Pancreas (tissue), 10 donors: ENCODE measurements around the gene DNER. TPM values are rescaled to one million over a fixed set of nuclear protein-coding genes. Genes with fewer than 3 reads are reported as not detected.

Source experiments
- ATAC-seq, 4 donors: fragments of 200-7000 bp; cut with Tn5 transposase; one replicate each; pipeline versions ENCODE4 v1.8.0 to v1.9.1; 2020; ENCODE audit warnings: mild to moderate bottlenecking in 4 of 4, moderate library complexity in 4 of 4
- DNase-seq, 6 donors: peaks; one replicate each; pipeline ENCODE4 v3.0.0-alpha.2; 2020
- FAIRE-seq: peaks from 2 replicates; lab custom pipeline; 2012; peaks lifted over from hg19 to GRCh38; lab: Jason Lieb, UNC
- H3K27ac ChIP-seq, 4 donors: fragments of 200-600 bp; sonication (generic); 1 replicate in 3 of 4; 2 replicates in 1 of 4; pipeline versions ENCODE4 v1.5.0 to v1.8.0; 2020
- H3K27me3 ChIP-seq, 4 donors: fragments of 200-600 bp; one replicate each; pipeline ENCODE4 v1.8.0; 2021
- H3K36me3 ChIP-seq, 3 donors: fragments of 200-600 bp; sonication (generic) in 1 of 3; one replicate each; pipeline versions ENCODE4 v1.5.0 to v1.8.0; 2020 to 2021
- H3K4me1 ChIP-seq, 3 donors: fragments of 200-600 bp; one replicate each; pipeline ENCODE4 v1.8.0; 2021
- H3K4me3 ChIP-seq, 4 donors: fragments of 200-600 bp; sonication (generic) in 2 of 4; one replicate each; pipeline versions ENCODE4 v1.5.0 to v1.8.0; 2020 to 2021
- H3K9me3 ChIP-seq, 4 donors: fragments of 200-600 bp; one replicate each; pipeline ENCODE4 v1.8.0; 2021
- CTCF ChIP-seq, 4 donors: fragments of 200-600 bp; sonication (generic) in 3 of 4; IDR thresholded peaks; one replicate each; pipeline versions ENCODE4 v1.5.0 to v1.8.0; 2021; ENCODE audit warnings: antibody characterized with exemption in 4 of 4
- WGBS, 2 donors: extraction: QIAGEN DNeasy Blood & Tissue Kit; methylation state at CpG; one replicate each; pipeline ENCODE4 v1.1.7; 2013; 5-methylcytosine and 5-hydroxymethylcytosine counted together
- intact Hi-C, 3 donors: fragments of 100-400 bp; cut with DNase I; formaldehyde crosslinking; loops; one replicate each; pipeline versions ENCODE4 v1.11.1 to v1.14.2; 2022
- polyA plus RNA-seq, 2 donors: library from polyadenylated mRNA; stranded (reverse); fragments of 200-250 nt; gene quantifications; one replicate each; pipeline ENCODE4 v1.2.3, GENCODE V29; 2013
- total RNA-seq, 6 donors: library from RNA; stranded (reverse); fragmentation: NEBNext Ultra II Directional in 4 of 6; extraction: Animal tissue kit (Norgen Biotek cat#: 25700) in 4 of 6; gene quantifications; one replicate each; pipeline versions ENCODE4 v1.2.1 to v1.2.4, GENCODE V29; 2021 to 2023
- donor health status: healthy with polysubstance abuse.
- donor health status: DM: no; HTN: no; CAD: no; lungs with moderate emphysema.
- donor health status: DM: no; HTN: no; CAD: no.
- donor health status: control.
- donor health status: control.
- donor health status: Bipolar disorder and iron deficiency.
- donor health status: DM: yes; HTN: yes; CAD: no.
- donor health status: DM: no; HTN: no; CAD: no.
- donor health status: DM: no; HTN: no; CAD: no.
- donor health status: DM: yes; HTN: yes; CAD: no.

The DNER gene
- total and polyA plus RNA-seq, 8 donors: 0.25 to 2.3 (median 0.44) TPM

GRCh38 chr2:229489016-229489415 lies 225.3 kb downstream of the DNER start:
- 79 to 88% methylated on average over 10 of the region's 10 CpGs for WGBS, 2 donors
- Histone ChIP-seq H3K4me1 (no peaks in the 10 kb centered on the region), H3K4me3 (no peak overlapping the region), H3K27ac (no peak overlapping the region), H3K9me3 (no peaks in the 10 kb centered on the region), H3K36me3 (no peaks in the 10 kb centered on the region), H3K27me3 (no peaks in the 10 kb centered on the region)
- no peak for FAIRE-seq
- no peak for DNase-seq
- TF ChIP-seq CTCF (IDR thresholded peaks at IDR 0.05): no peak
- intact Hi-C loops: no loop called here
- no peak for ATAC-seq

- WGBS, 2 donors: 60 to 72% methylated on average over 4 of the region's 4 CpGs
- no peaks in the 10 kb centered on the region for H3K9me3 ChIP-seq
- intact Hi-C loops: no loop called here
Observed at GRCh38 chr2:229488232-229488631, 226.1 kb downstream of the DNER start.

GRCh38 chr2:229486673-229487072 lies 227.7 kb downstream of the DNER start:
- ATAC-seq (no peak), FAIRE-seq (no peak), DNase-seq (no peak)
- H3K36me3 ChIP-seq: no peaks in the 10 kb centered on the region
- TF ChIP-seq CTCF (IDR thresholded peaks at IDR 0.05): no peak
- no peaks in the 10 kb centered on the region for H3K27me3 ChIP-seq
- intact Hi-C loops: no loop called here
- no peaks in the 10 kb centered on the region for H3K9me3 ChIP-seq
- H3K4me1 ChIP-seq: no peaks in the 10 kb centered on the region
- no peak overlapping the region for H3K27ac ChIP-seq
- H3K4me3 ChIP-seq: no peak overlapping the region
- WGBS, 2 donors: 66 to 73% methylated on average over 3 of the region's 3 CpGs

More at GRCh38 chr2:229488232-229488631, 226.1 kb downstream of the DNER start:
- Histone ChIP-seq H3K36me3 (no peaks in the 10 kb centered on the region), H3K4me3 (no peak overlapping the region), H3K27ac (no peak overlapping the region), H3K27me3 (no peaks in the 10 kb centered on the region), H3K4me1 (no peaks in the 10 kb centered on the region)
- TF ChIP-seq CTCF (IDR thresholded peaks at IDR 0.05): no peak
- FAIRE-seq: no peak
- ATAC-seq: no peak
- DNase-seq: no peak

- Histone ChIP-seq H3K36me3 (no peaks in the 10 kb centered on the region), H3K27me3 (no peaks in the 10 kb centered on the region), H3K4me1 (no peaks in the 10 kb centered on the region), H3K4me3 (no peak overlapping the region), H3K27ac (no peak overlapping the region), H3K9me3 (no peaks in the 10 kb centered on the region)
- ATAC-seq (no peak), DNase-seq (no peak), FAIRE-seq (no peak)
- 44% methylated on average over 8 of the region's 8 CpGs for WGBS, 2 donors
- intact Hi-C loops: no loop called here
- TF ChIP-seq CTCF (IDR thresholded peaks at IDR 0.05): no peak
Observed at GRCh38 chr2:229485857-229486256, 228.5 kb downstream of the DNER start.

- FAIRE-seq (no peak), DNase-seq (no peak), ATAC-seq (no peak)
- TF ChIP-seq CTCF (IDR thresholded peaks at IDR 0.05): no peak
- no peak overlapping the region for H3K4me3 ChIP-seq
- no peaks in the 10 kb centered on the region for H3K4me1 ChIP-seq
- 60 to 71% methylated on average over 4 of the region's 4 CpGs for WGBS, 2 donors
- intact Hi-C loops: no loop called here
- no peaks in the 10 kb centered on the region for H3K36me3 ChIP-seq
- H3K9me3 ChIP-seq: no peaks in the 10 kb centered on the region
- no peaks in the 10 kb centered on the region for H3K27me3 ChIP-seq
- no peak overlapping the region for H3K27ac ChIP-seq
Observed at GRCh38 chr2:229477269-229477755, 237.0 kb downstream of the DNER start.
